GM12872 (cell line): ENCODE measurements around the gene FBXL12.

ENCODE experiments used
- TF ChIP-seq, protein P1 (sequence below): IDR thresholded peaks from 3 replicates; pipeline ENCODE4 v1.5.1; 2011; ENCODE audit warnings: low read depth, mild to moderate bottlenecking, low read length, moderate library complexity; ENCODE audit not compliant: insufficient read depth

FBXL12 gene, protein sequence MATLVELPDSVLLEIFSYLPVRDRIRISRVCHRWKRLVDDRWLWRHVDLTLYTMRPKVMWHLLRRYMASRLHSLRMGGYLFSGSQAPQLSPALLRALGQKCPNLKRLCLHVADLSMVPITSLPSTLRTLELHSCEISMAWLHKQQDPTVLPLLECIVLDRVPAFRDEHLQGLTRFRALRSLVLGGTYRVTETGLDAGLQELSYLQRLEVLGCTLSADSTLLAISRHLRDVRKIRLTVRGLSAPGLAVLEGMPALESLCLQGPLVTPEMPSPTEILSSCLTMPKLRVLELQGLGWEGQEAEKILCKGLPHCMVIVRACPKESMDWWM

DNA sequence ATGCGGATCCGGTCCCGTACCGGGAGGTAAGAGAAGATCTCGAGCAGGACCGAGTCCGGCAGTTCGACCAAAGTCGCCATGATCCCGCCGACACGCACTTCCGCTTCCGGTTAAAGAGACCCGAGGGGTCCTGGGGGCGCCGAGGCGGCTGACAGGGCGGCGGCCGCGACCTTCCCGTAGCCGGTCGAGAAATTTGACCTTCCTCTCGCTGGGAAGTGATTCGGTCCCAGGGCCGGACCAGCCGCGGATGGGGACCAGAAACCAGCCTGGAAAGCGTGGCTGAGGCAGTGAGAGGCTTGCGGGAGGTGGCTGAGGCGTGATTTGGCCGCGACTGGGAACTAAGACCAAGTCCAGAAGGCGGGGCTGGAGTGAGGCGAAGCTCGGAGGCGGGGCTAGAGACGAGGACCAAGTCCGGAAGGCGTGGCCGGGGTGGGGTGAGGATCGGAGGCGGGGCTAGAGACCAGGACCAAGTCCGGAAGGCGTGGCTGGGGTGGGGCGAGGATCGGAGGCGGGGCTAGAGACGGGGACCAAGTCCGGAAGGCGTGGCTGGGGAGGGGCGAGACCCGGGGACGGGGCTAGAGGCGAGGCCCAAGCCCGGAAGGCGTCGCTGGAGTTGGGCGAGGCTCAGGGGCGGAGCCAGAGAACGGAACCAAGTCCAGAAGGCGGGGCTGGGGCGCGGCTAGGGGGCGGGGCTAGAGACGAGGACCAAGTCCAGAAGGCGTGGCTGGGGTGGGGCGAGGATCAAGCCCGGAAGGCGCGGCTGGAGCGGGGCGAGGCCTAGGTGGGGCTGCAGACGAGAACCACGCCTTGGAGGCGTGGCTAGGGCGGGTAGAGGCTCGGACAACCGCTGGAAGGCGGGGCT, at the start of gene FBXL12:
Gene FBXL12 (minus strand): TSS at position 346 of the 862 bp plus-strand sequence. CDS start 266 bp downstream, at position 80.
- TF ChIP-seq, protein P1, sequence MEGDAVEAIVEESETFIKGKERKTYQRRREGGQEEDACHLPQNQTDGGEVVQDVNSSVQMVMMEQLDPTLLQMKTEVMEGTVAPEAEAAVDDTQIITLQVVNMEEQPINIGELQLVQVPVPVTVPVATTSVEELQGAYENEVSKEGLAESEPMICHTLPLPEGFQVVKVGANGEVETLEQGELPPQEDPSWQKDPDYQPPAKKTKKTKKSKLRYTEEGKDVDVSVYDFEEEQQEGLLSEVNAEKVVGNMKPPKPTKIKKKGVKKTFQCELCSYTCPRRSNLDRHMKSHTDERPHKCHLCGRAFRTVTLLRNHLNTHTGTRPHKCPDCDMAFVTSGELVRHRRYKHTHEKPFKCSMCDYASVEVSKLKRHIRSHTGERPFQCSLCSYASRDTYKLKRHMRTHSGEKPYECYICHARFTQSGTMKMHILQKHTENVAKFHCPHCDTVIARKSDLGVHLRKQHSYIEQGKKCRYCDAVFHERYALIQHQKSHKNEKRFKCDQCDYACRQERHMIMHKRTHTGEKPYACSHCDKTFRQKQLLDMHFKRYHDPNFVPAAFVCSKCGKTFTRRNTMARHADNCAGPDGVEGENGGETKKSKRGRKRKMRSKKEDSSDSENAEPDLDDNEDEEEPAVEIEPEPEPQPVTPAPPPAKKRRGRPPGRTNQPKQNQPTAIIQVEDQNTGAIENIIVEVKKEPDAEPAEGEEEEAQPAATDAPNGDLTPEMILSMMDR = no peak

DNA sequence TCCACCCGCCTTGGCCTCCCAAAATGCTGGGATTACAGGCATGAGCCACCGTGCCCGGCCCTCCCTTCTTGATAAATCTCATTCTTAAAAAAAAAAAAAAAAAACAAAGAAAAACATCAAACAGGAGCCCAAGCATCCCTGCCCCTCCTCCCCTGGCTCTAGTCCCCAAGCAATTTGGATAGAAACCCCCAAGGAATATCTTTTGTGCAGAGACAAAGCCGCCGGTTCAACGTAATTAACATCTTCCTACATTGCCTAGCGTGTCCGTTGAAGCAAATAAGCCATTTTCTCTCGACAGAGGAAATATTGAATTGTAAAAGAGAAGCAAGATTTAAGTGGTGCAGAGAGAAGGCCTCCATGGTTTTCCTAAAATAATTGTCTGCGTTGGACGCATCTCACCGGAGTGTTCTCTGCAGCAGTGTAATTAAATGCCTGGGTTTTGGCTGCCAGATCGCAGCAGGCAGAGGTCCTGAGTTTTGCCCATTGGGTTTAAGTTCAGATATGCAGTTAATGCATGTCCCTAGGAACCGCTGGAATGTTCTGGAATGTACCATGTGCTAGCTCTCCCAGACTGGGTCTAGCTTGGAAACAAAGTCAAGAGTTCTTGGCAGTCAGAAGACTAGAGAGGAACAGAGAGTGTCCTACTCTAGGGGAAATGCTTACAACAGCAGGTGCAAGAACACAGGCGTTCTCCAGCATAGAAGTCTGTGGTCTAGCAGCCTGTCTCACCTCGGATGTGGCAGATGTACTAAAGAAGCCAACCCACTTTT, 47.0 kb upstream of the FBXL12 start:
- TF ChIP-seq, protein P1 = no peak

DNA sequence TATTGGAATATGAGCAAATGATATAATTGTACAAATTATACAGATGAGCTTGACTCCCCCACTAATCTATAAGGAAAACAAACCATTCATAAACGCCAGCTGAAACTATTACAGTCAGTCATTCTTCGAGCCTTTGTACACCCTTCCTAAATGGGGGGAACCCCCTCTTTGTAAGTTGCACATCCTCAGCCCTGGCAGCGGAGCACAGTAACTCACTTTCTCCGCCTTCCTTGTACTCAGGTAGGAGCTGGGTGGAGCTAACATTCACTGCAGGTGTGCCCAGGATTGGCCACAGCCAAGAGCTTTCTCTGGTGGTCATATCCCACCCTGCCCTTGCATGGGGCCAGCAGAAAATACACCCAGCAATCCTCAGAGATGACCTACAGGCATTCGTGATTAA, 44.9 kb upstream of the FBXL12 start:
- TF ChIP-seq, protein P1 = no peak

DNA sequence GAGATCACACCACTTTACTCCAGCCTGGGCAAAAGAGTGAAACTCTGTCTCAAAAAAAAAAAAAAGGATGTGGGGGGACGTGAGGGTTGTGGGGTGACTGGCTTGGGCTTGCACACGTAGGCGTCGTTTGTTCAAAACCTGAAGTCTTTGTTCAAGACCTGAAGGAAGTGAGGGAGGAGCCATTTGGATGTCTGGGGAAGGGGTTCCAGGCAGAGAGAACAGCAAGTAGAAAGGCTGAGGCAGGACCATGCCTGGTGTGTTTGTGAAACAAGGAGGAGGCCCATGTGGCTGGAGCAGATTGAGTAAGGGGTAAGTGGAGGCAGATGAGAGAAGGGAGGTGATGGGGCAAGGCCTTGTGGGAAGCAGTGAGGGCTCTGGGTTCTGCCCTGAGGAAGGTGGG, 44.1 kb upstream of the FBXL12 start:
- TF ChIP-seq, protein P1 = no peak

DNA sequence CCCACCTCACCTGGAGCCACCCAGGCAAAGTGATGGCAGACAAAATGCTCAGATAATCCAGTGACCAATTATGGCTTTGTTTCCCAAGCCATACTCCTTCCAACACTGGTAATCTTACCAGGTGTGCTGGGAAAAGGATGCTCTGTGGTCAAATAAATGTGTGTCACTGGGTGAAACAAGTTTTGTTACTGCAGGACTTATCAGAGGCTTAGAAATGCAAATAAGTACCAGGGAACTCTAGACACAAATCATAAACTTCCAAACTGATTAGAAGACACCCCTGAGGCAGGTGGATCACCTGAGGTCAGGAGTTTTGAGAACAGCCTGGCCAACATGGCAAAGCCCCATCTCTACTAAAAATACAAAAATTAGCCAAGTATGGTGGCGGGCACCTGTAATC, 42.6 kb upstream of the FBXL12 start:
- TF ChIP-seq, protein P1 = no peak

DNA sequence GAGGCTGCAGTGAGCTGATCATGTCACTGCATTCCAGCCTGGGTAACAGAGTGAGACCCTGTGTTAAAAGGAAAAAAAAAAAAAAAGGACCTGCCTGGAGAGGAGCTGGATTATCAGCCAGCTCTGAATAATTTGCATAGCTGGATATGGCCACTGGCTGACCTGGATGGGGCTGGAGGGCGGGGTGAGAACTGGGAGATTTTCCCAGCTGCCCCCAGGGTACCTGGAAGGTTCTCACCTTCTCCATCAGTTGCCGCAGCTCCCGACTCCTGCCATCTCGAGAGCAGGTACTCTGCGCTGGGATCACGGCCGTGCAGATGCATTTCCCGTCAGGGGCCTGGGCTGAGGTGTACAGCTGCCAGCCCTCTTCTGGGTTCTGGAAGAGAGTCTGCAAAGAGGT, 41.5 kb upstream of the FBXL12 start:
- TF ChIP-seq, protein P1 = no peak

DNA sequence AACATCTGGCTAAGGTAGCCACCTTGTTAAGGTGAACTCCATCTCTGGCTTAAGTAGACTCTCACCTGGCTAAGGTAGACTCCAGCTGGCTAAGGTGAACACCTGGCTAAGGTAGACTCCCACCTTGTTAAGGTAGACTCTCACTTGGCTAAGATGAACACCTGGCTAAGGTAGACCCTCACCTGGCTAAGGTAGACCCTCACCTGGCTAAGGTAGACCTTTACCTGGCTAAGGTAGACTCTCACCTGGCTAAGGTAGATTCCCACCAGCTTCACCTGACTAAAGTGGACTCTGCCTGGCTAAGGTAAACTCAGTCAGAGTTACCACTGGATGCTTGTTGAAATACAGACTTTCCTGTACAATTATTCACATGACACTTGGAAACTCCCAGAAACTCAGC, 39.9 kb upstream of the FBXL12 start:
- TF ChIP-seq, protein P1 = no peak
